Endothelial cell of hepatic sinusoid (primary cell): Measurements from ENCODE around the gene CTDSP2.
"Not testable (repeated sequence)": the region's sequence is repeated elsewhere in the genome, so short reads cannot be mapped to it uniquely, and the experiment has no call there.

Experiments
- in situ Hi-C: cut with HindIII; loops from 2 replicates; pipeline ENCODE4 v1.10.0; 2017; ENCODE audit warnings: low sequenced_read_pairs

Gene CTDSP2

GRCh38 chr12:57882575-57882974 is 36.0 kb upstream of the CTDSP2 start:
- in situ Hi-C loops: no loop called here

- in situ Hi-C loops: no loop called here
These were observed 34.9 kb upstream of the CTDSP2 start for GRCh38 chr12:57881475-57881874.

DNA sequence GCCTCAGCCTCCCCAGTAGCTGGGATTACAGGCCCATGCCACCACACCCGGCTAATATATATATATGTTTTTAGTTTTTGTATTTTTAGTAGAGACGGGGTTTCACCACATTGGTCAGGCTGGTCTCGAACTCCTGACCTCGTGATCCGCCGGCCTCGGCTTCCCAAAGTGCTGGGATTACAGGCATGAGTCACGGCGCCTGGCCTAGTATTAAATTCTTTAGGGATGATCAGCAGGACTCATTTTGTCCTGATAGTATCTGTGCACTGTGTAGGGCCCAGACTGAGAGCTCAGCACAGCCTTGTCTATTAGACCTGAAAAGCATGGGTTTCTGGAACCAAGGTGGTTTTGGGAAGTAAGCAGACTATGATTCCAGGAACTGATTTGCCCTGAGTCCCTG is 34.5 kb upstream of the CTDSP2 start:
- in situ Hi-C loops: not testable (repeated sequence)

DNA sequence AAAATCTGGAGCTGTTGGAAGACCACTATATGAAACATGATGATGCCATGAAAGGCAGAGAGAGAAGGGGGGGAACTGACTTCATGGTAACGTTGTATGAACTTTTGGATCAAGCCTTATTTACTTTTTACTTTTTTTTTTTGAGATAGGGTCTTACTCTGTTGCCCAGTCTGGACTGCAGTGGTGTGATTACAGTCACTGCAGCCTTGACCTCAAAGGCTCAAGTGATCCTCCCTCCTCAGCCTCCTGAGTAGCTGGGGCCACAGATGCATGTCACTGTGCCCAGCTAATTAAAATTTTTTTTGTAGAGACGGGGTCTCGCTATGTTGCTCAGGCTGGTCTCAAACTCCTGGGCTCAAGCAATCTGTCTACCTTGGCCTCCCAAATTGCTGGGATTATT is 31.3 kb upstream of the CTDSP2 start:
- in situ Hi-C loops: no loop called here

- in situ Hi-C loops: no loop called here
These were observed 29.4 kb upstream of the CTDSP2 start for GRCh38 chr12:57875753-57876547.

GRCh38 chr12:57874166-57875108 is 27.9 kb upstream of the CTDSP2 start:
- in situ Hi-C loops: no loop called here

DNA sequence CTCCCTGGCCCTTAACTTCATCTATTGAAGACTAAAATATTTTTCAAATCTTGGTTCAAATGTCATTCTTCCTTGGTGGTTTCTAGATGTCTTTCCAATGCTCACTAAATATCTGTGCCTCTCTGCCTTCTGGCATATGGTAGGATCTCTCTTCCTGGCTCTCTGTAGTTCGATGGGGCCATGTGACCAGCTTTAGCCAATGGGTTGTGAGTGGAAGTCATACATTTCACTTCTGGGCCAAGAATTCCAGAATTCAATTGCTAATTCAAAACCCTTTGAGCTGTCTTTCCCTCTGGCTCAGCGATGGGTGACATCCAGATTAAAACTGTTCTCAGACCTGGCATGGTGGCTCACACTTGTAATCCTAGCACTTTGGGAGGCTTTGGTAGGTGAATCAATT is 25.8 kb upstream of the CTDSP2 start:
- in situ Hi-C loops: no loop called here

- in situ Hi-C loops: no loop called here
These were observed 23.4 kb upstream of the CTDSP2 start for GRCh38 chr12:57869927-57870318.

DNA sequence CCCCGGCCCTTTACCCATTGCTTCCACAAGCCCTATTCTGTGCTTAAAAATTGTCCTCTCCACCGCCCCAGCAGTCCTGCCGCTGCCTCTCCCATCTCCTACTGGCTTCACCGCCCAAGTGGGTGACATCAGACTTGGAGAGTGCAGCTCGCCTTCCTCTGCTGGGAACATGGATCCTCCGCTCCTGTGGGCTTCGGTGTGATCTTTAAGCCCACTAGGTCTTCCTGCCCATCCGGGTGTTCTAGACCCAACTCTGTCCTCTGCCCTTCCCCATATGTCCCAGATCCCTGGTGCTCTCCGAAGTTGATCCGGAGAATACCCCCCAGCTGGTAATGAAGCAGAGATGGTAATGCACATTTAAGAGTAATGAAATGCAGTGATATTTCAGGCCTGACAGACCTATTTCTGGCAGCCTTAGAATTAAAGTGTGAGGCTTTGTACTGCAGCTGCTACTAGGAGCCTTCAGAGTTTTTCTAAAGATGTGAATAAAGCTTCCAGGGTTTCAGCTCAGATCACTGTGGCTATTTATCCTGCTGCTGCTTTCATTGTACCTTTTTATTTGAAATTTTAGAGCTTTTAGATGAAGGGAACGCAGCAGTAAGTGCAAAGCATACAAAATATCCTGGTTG is 22.9 kb upstream of the CTDSP2 start:
- in situ Hi-C loops: no loop called here

- in situ Hi-C loops: no loop called here
These were observed 22.3 kb upstream of the CTDSP2 start for GRCh38 chr12:57868851-57869268.

DNA sequence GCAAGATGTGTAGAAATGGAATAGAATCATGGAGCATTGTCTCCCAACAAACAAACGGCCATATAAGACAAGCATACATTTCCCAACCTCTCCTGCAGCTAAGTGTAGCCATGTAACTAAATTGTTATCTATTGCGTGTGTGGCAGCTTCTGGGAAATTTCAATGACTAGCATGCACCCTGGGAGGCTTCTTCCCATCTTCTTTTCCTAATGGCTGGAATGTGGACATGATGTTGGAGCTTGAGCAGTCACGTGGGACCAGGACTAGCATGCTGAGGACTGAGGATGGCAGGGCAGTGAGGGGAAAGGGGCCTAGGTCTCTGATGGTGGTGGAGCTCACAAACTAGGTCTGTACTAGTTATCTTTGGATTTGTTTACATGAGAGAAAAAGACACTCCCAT is 21.7 kb upstream of the CTDSP2 start:
- in situ Hi-C loops: no loop called here

DNA sequence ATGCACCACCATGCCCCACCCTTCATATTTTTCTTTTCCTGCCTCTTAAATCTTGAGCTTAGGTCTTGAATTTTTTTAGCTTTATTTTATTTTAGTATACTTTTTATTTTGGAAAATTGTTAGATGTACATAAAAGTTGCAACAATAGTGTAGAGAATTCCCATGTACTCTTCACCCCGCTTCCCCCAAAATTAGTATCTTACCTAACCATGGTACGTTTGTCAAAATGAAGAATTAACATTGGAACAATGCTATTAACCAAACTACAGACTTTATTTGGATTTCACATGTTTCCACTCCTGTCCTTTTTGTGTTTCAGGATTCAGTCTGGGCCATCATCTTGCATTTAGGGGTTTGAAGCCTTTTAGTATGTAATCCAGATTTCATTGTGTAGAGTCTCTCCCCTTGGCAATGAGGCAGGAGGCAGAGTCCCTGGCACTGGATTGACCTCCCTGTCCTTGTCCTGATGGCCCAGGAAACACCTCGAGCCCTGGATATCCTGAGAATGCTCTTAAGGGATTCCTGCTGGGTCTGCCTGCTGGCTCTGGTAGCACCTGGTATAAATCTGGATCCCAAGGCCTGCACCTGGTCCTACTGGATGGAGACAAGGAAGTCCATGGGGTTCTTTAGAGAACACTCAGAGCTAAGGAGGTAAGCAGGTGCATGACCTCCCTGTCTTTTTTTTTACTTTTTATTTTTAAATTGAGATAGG is 19.9 kb upstream of the CTDSP2 start:
- in situ Hi-C loops: no loop called here

DNA sequence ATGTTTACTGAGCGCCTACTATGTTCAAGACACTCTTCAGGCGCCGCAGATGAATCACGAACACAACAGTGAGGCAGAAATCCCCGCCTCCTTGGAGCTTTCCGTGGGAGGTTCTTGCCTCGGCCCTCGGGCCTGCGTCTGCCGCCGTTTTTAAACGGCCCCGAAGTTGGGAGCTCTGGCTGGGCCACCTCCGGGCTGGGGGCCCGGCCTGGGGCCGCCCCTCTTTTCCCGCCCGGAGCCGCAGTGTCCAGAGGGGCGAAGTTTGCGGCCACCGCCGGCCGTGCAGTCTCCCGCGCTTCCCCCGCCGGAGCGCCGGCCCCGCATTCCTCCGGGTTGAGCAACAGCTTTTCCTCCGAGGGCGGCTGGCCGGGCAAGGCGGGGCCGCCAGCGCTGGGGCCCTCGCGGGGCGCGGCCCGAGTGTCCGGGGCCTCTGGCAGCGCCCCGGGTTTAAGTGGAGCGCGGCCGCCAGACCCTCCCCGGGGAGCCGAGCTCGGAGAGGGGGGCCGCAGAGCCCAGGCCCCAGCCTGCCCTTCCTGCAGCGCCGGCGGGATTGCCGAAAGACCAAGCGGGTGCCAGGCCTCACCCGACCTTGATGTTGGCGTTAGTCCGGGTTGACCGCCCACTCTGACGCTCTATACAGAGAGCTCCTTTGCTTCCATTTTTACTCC is 18.7 kb upstream of the CTDSP2 start:
- in situ Hi-C loops: no loop called here

- in situ Hi-C loops: no loop called here
These were observed 18.0 kb upstream of the CTDSP2 start for GRCh38 chr12:57864442-57865083.

DNA sequence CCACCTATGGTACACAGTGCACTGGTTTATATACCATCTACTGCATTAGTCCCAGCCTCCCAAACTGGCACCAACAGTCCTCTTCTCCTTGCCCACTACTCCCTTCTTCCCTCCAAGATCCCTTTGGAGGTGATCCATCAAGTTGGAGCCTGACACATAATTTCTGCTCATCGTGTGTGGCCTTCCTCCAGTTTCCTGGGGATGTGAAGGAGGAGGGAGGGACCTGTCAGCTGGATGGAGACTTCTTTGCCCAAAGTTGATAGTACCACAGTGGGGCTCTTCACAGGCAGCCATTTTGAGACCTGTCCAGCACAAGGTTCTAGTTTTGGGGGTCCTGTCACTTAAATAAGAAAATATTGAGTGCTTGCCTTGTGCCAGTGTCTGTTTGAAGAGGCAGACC is 17.1 kb upstream of the CTDSP2 start:
- in situ Hi-C loops: no loop called here

- in situ Hi-C loops: no loop called here
These were observed 15.4 kb upstream of the CTDSP2 start for GRCh38 chr12:57861967-57862366.

GRCh38 chr12:57860883-57861282 is 14.4 kb upstream of the CTDSP2 start:
- in situ Hi-C loops: not testable (repeated sequence)

GRCh38 chr12:57859121-57859520 is 12.6 kb upstream of the CTDSP2 start:
- in situ Hi-C loops: no loop called here

- in situ Hi-C loops: not testable (repeated sequence)
These were observed 11.6 kb upstream of the CTDSP2 start for GRCh38 chr12:57858123-57858522.

DNA sequence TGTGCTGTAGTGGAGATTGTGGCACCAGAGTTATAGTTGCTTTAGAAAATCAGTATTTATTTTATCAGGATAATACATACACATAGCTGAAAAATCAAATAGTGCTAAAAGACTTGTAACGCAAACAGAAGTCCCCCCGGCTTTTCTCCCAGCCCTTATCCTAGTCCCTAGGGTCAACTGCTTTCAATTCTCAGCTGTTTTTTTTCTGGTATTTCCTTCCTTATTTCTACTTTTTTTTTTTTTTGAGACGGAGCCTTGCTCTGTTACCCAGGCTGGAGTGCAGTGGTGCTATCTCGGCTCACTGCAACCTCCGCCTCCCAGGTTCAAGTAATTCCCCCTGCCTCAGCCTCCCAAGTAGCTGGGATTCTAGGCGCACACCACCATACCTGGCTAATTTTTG is 8.4 kb upstream of the CTDSP2 start:
- in situ Hi-C loops: no loop called here
